CD1c-positive myeloid dendritic cell (primary cell): ENCODE results near the gene LDLR.
"Not testable (repeated sequence)": the region's sequence is repeated elsewhere in the genome, so short reads cannot be mapped to it uniquely, and the experiment has no call there.

Experiments used
- DNase-seq: peaks from one replicate; pipeline ENCODE4 v3.0.0-alpha.2; 2016; ENCODE audit errors: extremely low spot score

Gene LDLR

DNA sequence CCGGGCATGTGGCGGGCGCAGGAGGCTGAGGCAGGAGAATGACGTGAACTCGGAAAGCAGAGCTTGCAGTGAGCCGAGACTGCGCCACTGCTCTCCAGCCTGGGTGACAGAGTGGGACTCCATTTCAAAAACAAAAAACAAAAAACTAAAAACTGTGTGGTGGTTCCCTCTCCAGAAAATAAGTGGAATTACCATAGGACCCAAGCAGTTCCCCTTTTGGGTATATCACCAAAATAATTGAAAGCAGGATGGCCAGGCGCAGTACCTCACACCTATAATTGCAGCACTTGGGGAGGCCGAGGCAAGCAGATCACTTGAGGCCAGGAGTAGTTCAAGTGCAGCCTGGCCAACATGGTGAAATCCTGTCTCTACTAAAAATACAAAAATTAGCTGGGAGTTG, 15.7 kb upstream of the LDLR start:
- DNase-seq: no peak

DNA sequence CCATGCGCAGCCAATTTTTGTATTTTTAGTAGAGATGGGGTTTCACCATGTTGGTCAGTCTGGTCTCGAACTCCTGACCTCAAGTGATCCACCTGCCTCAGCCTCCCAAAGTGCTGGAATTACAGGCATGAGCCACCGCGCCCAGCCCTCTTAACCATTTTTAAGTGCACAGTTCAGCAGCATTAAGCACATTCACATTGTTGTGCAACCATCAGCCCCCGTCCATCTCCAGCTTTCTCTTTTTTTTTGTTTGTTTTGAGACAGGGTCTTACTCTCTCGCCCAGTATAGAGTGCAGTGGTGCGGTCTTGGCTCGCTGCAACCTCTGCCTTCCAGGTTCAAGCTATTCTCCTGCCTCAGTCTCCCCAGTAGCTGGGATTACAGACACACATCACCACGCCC, 12.5 kb upstream of the LDLR start:
- not testable (repeated sequence) for DNase-seq

DNA sequence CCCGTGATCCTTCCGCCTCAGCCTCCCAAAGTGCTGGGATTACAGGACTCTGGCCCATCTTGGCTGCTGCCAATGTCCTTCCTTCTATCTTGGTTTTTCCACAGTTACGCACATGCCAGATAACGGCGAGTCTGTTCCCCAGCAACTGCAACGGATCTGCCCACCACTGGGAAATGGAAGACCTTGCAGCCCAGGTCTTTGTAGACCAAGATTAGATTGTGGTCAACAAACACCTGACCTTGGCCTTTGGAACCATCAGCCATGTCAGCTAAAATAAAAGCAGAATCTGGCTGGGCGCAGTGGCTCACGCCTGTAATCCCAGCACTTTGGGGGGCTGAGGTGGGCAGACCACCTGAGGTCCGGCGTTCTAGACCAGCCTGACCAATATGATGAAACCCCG, 10.4 kb upstream of the LDLR start:
- DNase-seq: no peak

DNA sequence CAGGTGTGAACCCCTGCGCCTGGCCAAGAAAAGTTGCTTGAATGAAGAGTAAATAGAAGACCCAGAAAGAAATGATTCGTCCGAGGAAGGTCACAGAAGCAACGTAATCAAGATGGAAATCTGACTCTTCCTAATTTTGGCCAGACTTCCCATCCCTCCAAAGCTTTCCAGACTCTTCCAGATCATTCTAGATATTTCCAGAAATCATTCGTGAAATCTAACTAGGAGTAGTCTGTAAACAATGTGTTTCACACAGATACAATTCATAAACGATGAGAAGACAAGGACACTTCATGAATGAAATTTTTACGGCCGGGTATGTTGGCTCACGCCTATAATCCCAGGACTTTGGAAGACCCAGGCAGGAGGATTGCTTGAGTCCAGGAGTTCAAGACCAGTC, 9.3 kb upstream of the LDLR start:
- no peak for DNase-seq

DNA sequence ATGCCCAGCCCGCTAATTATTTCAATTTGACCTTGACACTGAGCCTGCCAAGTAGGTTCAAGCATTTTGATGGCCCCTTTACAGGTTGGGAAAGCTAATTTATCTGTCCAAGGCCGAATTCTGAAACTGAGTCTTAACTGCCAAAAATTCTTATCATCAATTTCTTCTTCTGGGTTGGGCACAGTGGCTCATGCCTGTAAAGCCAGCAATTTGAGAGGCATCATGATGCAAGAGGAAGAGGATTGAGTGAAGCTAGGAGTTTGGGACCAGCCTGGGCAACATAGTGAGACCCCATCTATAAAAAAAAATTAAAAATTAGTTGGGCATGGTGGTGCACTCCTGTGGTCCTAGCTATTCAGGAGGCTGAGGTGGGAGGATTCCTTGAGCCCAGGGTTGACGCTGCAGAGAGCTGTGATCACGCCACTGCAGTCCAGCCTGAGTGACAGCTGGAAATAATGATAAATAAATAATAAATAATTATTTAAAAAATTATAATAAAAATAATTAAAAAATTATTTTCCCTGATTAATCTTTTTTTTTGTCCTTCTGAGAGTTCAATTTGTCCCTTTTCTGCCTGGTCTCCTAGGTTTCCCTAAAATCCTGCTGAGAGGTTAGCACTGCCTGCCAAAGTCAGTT, 1.3 kb upstream of the LDLR start:
- no peak for DNase-seq

DNA sequence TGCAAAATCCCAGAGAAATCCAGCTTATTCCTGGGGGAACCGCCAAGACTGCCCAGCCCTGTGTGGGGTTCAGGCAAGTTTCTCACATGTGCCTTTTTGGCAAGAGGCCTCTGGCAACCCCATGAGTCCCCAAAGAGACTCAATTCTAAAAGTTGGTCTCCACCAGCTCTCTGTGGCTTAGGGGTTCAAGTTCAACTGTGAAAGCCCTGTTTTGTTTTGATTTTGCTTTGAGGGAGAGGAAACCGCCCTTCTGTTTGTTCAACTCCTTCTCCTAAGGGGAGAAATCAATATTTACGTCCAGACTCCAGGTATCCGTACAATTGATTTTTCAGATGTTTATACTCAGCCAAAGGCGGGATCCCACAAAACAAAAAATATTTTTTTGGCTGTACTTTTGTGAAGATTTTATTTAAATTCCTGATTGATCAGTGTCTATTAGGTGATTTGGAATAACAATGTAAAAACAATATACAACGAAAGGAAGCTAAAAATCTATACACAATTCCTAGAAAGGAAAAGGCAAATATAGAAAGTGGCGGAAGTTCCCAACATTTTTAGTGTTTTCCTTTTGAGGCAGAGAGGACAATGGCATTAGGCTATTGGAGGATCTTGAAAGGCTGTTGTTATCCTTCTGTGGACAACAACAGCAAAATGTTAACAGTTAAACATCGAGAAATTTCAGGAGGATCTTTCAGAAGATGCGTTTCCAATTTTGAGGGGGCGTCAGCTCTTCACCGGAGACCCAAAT, 583 bp upstream of the LDLR start:
- no peak for DNase-seq

DNA sequence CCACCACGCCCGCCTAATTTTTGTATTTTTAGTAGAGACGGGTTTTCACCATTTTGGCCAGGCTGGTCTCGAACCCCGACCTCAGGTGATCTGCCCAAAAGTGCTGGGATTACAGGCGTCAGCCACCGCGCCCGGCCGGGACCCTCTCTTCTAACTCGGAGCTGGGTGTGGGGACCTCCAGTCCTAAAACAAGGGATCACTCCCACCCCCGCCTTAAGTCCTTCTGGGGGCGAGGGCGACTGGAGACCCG, 676 bp downstream of the LDLR start:
- DNase-seq: not testable (repeated sequence)

DNA sequence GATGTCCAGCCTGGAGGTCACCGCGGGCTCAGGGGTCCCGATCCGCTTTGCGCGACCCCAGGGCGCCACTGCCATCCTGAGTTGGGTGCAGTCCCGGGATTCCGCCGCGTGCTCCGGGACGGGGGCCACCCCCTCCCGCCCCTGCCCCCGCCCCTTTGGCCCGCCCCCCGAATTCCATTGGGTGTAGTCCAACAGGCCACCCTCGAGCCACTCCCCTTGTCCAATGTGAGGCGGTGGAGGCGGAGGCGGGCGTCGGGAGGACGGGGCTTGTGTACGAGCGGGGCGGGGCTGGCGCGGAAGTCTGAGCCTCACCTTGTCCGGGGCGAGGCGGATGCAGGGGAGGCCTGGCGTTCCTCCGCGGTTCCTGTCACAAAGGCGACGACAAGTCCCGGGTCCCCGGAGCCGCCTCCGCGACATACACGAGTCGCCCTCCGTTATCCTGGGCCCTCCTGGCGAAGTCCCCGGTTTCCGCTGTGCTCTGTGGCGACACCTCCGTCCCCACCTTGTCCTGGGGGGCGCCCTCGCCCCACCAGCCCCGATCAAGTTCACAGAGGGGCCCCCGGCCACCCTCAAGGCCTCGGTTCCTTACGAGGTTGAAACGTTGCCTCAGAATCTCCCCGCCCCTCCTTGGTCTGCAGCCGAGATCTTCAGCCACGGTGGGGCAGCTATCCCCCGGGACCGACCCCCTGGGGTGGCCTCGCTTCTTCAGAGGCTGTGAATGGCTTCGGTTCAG, 1.2 kb downstream of the LDLR start:
- peak; percentile 98 for DNase-seq

DNA sequence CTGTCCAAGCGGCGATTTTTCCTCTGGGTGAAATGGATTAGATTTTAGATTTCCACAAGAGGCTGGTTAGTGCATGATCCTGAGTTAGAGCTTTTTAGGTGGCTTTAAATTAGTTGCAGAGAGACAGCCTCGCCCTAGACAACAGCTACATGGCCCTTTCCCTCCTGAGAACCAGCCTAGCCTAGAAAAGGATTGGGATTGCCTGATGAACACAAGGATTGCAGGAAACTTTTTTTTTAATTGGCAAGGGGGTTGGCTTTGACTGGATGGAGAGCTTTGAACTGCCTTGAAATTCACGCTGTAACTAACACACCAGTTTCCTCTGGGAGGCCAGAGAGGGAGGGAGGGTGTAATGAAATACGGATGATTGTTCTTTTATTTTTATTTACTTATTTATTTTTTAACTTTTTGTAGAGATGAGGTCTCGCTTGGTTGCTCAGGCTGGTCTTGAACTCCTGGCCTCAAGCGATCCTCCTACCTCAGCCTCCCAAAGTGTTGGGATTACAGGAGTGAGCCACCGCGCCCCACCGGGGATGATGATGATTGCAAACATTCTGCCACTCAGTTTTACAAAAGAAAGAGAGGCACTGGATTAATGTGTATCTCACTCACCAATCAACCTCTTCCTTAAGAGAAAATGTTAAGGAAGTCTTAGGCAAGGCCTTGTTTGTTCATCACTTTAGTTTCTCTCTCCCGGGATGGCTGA, 1.9 kb downstream of the LDLR start:
- DNase-seq: no peak

DNA sequence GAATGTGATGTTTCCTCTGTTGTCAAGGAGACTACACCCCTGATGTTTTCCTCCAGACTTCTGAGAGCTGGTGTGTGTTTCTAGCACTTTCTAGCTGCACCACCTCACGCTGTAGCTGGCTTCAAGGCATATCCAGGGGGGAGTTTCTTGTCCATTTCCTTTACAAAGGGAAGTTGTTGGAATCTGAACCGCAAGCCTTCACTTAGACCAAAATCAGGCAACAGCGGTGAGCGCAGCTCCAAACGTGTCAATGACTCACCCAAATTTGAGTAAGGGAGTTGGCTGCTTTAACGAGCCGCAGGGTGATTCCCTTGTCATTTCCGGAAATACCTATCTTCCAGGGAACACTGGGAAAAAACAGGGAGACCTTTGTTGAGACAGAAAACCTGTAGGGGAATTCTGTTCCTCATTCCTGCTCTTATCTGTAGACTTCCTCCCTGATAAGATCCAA, 2.5 kb downstream of the LDLR start:
- peak; percentile 91 for DNase-seq

DNA sequence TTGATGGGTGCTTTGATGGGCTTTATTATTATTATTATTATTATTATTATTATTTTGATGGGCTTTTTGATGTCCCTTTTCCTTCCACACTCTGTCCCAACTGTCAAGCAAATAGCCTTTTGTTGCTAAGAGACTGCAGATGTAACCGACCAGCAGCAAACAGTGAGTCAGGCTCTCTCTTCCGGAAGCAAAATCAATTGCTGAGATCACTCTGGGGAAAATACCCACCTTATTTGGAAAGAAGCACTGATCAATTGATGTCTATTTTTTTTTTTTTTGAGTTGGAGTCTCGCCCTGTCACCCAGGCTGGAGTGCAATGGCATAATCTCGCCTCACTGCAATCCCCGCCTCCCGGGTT, 2.9 kb downstream of the LDLR start:
- DNase-seq: peak; percentile 67

DNA sequence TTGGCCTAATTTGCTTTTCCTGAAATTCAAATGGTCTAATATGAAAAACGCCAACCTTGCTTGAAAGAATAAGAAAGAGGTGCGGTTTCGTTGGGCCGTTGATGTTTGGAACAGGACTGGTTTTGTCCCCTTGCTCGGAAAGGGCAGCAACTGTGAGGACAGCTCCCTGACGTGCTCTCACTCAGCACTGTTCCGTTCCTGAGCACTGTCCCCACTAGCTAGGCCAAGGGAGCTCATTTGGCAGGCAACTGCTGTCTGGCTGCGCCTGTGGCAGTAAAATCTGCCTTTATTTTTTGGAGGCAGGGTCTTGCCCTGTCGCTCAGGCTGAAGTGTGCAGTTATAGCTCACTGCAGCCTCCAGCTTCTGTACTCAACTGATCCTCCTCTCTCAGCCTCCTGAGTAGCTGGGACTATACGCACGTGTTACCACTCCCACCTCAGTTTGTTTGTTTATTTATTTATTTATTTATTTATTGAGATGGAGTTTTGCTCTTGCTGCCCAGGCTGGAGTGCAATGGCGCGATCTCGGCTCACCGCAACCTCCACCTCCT, 4.5 kb downstream of the LDLR start:
- DNase-seq: no peak

DNA sequence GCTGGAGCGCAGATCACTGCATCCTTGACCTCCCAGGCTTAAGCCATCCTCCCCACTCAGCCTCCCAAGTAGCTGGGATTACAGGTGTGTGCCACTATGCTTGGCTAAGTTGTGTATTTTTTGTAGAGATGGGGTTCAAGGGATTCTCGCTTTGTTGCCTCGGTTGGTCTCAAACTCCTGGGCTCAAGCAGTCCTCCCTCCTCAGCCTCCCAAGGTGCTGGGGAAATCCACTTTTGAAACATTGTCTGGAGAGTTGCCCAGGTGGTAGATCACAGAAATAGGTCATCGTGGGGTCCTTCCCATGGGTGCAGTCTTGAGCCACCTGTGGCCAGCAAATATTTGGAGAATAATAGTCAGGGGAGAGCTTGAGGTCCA, 5.2 kb downstream of the LDLR start:
- no peak for DNase-seq

DNA sequence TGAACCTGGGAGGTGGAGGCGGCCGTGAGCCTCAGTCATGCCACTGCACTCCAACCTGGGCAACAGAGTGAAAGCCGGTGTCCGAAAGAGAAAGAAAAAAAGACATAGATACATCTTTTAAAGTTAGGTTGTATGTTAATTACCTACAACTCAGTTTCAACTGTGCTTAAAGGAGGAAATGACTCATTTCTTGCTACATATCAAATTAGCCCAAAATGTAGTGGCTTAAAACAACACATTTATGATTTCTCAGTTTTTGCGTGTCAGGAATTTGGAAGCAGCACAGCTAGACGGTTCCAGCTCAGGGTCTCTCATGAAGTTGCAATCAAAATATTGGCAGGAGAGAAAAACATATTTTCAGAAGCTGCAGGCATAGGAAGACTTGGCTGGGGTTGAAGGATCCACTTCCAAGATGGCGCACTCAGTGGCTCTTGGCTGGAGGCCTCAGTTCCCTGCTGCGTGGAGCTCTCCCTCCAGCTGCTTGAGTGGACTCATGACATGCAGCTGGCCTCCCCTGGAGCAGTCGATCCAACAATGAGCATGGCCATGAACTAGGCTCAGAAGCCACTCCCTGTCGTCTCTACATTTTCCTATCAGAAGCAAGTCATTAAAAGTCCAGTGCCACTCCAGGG, 7.1 kb downstream of the LDLR start:
- peak; percentile 55 for DNase-seq

DNA sequence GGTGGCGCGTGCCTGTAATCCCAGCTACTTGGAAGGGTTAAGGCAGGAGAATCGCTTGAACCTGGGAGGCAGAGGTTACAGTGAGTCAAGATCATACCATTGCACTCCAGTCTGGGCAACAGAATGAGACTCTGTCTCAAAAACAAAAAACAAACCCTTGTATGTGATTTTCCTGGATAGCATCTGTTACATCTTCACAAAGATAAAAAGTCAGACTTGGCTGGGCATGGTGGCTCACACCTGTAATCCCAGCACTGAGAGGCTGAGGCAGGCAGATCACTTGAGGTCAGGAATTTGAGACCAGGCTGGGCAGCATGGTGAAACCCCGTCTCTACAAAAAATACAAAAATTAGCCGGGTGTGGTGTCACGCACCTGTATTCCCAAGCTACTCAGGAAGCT, 8.1 kb downstream of the LDLR start:
- DNase-seq: not testable (repeated sequence)

DNA sequence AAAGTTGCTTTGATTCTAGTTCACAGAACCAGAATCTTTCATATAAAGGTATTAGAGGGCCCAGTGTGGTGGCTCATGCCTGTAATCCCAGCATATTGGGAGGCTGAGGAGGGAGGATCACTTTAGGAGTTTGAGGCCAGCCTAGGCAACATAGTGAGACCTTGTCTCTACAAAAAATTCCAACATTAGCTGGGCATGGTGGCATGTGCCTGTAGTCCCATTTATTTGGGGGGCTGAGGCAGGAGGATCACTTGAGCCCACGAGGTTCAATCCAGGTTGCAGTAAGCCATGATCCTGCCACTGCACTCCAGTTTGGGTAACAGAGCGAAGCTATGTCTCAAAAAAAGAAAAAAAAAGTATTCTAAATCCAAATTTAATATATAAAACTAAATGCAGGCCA, 9.1 kb downstream of the LDLR start:
- no peak for DNase-seq

DNA sequence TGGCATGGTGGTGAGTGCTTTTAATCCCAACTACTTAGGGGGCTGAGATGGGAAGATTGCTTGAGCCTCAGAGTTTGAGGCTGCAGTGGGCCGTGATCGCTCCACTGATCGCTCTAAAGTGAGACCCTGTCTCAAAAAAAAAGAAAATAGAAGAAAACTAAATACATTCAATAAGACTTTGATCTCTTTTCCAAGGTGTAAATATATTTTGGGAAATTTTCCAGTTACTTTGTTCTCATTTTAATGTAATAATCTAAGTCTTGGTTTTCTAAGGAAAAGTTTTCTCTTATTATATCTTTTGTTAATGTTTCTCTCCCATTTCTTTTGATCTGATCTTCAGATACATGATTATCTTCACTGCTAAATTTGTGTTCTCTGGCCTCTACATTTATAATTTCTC, 9.6 kb downstream of the LDLR start:
- no peak for DNase-seq

DNA sequence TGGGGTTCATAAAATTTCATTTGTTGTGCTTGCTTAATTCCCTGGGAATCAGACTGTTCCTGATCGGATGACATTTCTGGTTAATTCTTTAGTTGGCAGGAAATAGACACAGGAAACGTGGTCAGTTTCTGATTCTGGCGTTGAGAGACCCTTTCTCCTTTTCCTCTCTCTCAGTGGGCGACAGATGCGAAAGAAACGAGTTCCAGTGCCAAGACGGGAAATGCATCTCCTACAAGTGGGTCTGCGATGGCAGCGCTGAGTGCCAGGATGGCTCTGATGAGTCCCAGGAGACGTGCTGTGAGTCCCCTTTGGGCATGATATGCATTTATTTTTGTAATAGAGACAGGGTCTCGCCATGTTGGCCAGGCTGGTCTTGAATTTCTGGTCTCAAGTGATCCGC, 10.8 kb downstream of the LDLR start:
- DNase-seq: no peak

DNA sequence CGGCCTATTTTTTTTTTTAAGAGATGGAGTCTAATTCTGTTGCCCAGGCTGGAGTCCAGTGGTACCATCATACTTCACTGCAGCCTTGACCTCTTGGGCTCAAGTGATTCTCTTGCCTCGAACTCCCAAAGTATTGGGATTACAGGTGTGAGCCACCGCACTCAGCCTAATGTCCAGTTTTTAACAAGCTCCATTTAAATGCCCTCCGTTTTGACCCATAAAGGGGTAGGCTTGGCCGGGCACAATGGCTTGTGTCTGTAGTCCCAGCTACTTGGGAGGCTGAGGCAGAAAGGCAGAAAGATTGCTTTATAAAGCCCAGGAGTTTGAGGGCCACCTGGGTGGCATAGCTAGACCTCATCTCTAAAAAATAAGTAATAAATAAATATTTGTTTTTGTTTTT, 11.8 kb downstream of the LDLR start:
- no peak for DNase-seq

DNA sequence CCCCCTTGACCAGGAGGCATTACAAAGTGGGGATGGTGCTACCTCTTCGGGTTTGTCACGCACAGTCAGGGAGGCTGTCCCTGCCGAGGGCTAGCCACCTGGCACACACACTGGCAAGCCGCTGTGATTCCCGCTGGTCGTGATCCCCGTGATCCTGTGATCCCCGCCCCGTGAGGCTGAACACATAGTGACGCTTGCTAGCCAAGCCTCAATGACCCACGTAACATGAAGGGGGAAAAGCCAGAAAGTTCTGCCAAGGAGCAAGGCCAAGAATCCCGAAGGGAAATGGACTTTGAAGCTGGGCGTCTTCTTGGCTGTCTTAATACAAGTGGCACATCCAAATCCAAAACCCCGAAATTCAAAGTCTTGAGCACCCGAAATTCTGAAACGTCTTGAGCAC, 13.7 kb downstream of the LDLR start:
- no peak for DNase-seq

DNA sequence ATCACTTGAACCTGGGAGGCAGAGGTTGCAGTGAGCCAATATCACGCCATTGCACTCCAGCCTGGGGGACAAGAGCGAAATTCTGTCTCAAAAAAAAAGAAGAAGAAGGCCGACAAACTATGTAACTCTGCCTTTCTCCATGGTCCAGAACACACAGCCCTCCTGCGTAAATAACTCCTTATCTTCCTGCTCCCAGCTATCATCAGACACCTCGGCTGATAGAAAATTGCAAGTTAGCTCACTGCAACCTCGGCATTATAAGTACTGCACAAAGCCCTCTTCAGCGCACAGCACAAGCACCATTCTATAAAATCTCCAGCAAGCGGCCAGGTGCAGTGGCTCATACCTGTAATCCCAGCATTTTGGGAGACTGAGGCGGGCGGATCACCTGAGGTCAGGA, 14.4 kb downstream of the LDLR start:
- not testable (repeated sequence) for DNase-seq

DNA sequence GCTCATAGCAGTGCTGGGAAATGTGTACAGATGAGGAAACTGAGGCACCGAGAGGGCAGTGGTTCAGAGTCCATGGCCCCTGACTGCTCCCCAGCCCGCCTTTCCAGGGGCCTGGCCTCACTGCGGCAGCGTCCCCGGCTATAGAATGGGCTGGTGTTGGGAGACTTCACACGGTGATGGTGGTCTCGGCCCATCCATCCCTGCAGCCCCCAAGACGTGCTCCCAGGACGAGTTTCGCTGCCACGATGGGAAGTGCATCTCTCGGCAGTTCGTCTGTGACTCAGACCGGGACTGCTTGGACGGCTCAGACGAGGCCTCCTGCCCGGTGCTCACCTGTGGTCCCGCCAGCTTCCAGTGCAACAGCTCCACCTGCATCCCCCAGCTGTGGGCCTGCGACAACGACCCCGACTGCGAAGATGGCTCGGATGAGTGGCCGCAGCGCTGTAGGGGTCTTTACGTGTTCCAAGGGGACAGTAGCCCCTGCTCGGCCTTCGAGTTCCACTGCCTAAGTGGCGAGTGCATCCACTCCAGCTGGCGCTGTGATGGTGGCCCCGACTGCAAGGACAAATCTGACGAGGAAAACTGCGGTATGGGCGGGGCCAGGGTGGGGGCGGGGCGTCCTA, 15.9 kb downstream of the LDLR start:
- DNase-seq: no peak
